H1 (cell line): Measurements from ENCODE around the gene PSMB3. TPM values are rescaled to one million over a fixed set of nuclear protein-coding genes. Genes with fewer than 3 reads are reported as not detected.

Source experiments
- BACH1 ChIP-seq: IDR thresholded peaks from 2 replicates; pipeline ENCODE4 v1.6.1; 2012; ENCODE audit warnings: low read length, improper control_type of control experiment
- CBX8 ChIP-seq: fragments of 300-800, 300-1000 bp; sonication (generic); IDR thresholded peaks from 2 replicates; pipeline ENCODE4 v1.7.1; 2016; ENCODE audit warnings: low read depth, low read length, borderline replicate concordance
- EP300 ChIP-seq, 2 experiments: IDR thresholded peaks; 1 replicate in 1 of 2; 2 replicates in 1 of 2; pipeline ENCODE4 v1.6.1; 2011 to 2012; ENCODE audit warnings: low read depth in 2 of 2, low read length in 2 of 2, mild to moderate bottlenecking in 2 of 2, borderline replicate concordance in 1 of 2, inconsistent platforms in 1 of 2, moderate library complexity in 1 of 2
- MAFK ChIP-seq: IDR thresholded peaks from 2 replicates; pipeline ENCODE4 v1.6.1; 2012; ENCODE audit warnings: low read depth, mild to moderate bottlenecking, improper control_type of control experiment, low read length
- SAP30 ChIP-seq: fragments of 300-600 bp; sonication (generic); IDR thresholded peaks from 2 replicates; pipeline ENCODE4 v1.7.1; 2012; ENCODE audit warnings: low read length, moderate library complexity, mild to moderate bottlenecking, inconsistent platforms; ENCODE audit not compliant: insufficient read depth, insufficient replicate concordance
- polyA plus RNA-seq, 7 experiments: library from polyadenylated mRNA; depleted of rRNA in 3 of 7; stranded (reverse) in 5 of 7; unstranded in 2 of 7; fragments of >200 nt in 5 of 7; fragments of 200-250 nt in 2 of 7; gene quantifications; 1 replicate in 5 of 7; 2 replicates in 1 of 7; 4 replicates in 1 of 7; pipeline versions ENCODE4 v1.2.1 to v1.2.3, GENCODE V29; 2011 to 2013; ENCODE audit warnings: missing spikeins in 2 of 7, mixed read lengths in 2 of 7
- total RNA-seq: library from RNA; stranded (reverse); fragmentation: NEBNext Ultra II Directional; extraction: Animal tissue kit (Norgen Biotek cat#: 25700); gene quantifications from 2 replicates; pipeline ENCODE4 v1.2.1, GENCODE V29; 2021
- TF ChIP-seq, protein P1 (sequence below): IDR thresholded peaks from 2 replicates; pipeline ENCODE4 v1.6.1; 2011; ENCODE audit warnings: low read length, improper control_type of control experiment
- TF ChIP-seq, protein P2 (sequence below): IDR thresholded peaks from 2 replicates; pipeline ENCODE4 v1.6.1; 2012; ENCODE audit warnings: low read length, inconsistent platforms

Gene PSMB3
- total and polyA plus RNA-seq, 2 of the 8 experiments (the other 6 are each of a cell fraction or from before 2014, with no cell fraction given): 291 to 914 TPM

DNA sequence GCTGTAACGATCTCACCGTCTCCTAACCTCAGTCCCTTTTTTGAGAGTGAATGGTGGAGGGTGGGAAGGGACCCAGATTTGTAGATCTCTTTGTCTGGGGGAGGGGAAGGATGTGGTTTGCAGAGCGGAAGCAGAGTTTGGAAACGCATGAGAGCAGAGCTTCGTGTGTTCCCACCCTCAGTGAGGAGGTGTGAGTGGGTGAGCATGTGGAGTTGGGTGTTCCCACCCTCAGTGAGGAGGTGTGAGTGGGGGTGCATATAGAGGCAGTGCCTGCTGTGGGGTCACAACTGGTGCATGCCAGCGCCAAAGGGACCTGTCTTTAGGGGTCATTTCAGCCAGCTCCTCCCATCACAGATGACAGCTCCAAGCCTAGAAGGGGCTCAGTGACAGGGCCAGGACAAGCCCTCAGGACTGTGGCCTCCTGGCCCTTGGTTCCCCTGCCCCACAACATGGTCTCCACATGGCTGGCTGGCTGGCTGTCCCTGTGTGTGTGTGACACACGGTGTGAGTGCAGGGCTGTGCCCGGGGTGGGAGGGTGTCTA lies 24.2 kb upstream of the PSMB3 start (continued):
- TF ChIP-seq MAFK (no peak), BACH1 (no peak), EP300 (IDR thresholded peaks at IDR 0.05; ENCODE audit: borderline replicate concordance in 1 of 2, low read depth in 2 of 2, low read length in 2 of 2) (no peak), CBX8 (no peak), SAP30 (no peak)
- TF ChIP-seq, protein P1, sequence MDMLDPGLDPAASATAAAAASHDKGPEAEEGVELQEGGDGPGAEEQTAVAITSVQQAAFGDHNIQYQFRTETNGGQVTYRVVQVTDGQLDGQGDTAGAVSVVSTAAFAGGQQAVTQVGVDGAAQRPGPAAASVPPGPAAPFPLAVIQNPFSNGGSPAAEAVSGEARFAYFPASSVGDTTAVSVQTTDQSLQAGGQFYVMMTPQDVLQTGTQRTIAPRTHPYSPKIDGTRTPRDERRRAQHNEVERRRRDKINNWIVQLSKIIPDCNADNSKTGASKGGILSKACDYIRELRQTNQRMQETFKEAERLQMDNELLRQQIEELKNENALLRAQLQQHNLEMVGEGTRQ: no peak
- TF ChIP-seq, protein P2, sequence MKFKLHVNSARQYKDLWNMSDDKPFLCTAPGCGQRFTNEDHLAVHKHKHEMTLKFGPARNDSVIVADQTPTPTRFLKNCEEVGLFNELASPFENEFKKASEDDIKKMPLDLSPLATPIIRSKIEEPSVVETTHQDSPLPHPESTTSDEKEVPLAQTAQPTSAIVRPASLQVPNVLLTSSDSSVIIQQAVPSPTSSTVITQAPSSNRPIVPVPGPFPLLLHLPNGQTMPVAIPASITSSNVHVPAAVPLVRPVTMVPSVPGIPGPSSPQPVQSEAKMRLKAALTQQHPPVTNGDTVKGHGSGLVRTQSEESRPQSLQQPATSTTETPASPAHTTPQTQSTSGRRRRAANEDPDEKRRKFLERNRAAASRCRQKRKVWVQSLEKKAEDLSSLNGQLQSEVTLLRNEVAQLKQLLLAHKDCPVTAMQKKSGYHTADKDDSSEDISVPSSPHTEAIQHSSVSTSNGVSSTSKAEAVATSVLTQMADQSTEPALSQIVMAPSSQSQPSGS: no peak
